Measurements from ENCODE around the gene AP2S1. TPM values are rescaled to one million over a fixed set of nuclear protein-coding genes. Genes with fewer than 3 reads are reported as not detected.

Gene AP2S1
- polyA plus RNA-seq, 1 experiment = 148 TPM

DNA sequence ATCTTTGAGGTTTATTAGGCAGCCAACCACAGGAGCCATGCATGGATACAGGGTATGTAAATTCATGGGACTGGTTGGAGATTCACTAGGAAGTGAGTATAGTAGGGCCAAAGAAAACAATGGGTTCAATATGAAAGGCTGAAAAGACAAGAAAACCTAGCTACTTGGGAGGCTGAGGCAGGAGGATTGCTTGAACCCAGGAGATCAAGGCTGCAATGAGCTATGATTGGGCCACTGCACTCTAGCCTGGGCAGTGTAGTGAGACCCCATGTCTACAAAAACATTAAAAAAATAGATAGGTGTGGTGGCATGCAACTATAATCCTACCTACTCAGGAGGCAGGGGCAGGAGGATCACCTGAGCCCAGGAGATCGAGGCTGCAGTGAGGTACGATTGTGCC lies 51.9 kb downstream of the AP2S1 start:
- Histone ChIP-seq H3K9me3 (ENCODE audit: control insufficient read depth, insufficient read depth, low read length) (no peaks in the 10 kb centered on the region), H3K27me3 (ENCODE audit: control insufficient read depth, insufficient read depth, low read length) (no peaks in the 10 kb centered on the region), H3K27ac (ENCODE audit: low read depth, low read length) (no peak overlapping the region), H3K4me3 (ENCODE audit: low read depth, low read length) (no peak overlapping the region)
- ChIA-PET CTCF (no interaction called here), POLR2A (no interaction called here)
- TF ChIP-seq, protein P1, sequence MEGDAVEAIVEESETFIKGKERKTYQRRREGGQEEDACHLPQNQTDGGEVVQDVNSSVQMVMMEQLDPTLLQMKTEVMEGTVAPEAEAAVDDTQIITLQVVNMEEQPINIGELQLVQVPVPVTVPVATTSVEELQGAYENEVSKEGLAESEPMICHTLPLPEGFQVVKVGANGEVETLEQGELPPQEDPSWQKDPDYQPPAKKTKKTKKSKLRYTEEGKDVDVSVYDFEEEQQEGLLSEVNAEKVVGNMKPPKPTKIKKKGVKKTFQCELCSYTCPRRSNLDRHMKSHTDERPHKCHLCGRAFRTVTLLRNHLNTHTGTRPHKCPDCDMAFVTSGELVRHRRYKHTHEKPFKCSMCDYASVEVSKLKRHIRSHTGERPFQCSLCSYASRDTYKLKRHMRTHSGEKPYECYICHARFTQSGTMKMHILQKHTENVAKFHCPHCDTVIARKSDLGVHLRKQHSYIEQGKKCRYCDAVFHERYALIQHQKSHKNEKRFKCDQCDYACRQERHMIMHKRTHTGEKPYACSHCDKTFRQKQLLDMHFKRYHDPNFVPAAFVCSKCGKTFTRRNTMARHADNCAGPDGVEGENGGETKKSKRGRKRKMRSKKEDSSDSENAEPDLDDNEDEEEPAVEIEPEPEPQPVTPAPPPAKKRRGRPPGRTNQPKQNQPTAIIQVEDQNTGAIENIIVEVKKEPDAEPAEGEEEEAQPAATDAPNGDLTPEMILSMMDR (IDR thresholded peaks at IDR 0.05; ENCODE audit: low read depth, low read length) = no peak
- DNase-seq (ENCODE audit: low read depth, low spot score) = no peak

DNA sequence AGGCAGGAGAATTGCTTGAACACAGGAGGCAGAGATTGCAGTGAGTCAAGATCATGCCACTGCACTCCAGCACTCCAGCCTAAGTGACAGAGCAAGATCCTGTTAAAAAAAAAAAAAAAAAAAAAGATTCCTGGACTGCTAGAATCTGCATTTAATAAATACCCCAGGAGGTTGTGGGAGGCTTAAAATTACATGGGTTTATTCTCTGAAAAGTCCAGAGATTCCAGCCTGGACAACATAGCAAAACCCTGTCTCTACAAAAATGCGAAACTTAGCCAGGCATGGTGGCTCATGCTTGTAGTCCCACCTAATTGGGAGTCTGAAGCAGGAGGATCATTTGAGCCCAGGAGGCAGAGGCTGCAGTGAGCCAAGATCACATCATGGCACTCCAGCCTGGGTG lies 52.8 kb downstream of the AP2S1 start:
- no peaks in the 10 kb centered on the region for H3K9me3 ChIP-seq (ENCODE audit: control insufficient read depth, insufficient read depth, low read length)
- TF ChIP-seq, protein P1 (IDR thresholded peaks at IDR 0.05; ENCODE audit: low read depth, low read length) = no peak
- no peaks in the 10 kb centered on the region for H3K27me3 ChIP-seq (ENCODE audit: control insufficient read depth, insufficient read depth, low read length)
- DNase-seq (ENCODE audit: low read depth, low spot score) = no peak
- CTCF ChIA-PET = no interaction called here
- no peak overlapping the region for H3K27ac ChIP-seq (ENCODE audit: low read depth, low read length)
- POLR2A ChIA-PET = interaction anchor here (0.7 to 3.2 kb wide), 3 partner anchors 11 to 36 kb away, joined by 5 to 44 read pairs (median 9); partner anchors contain the start of gene SLC1A5
- H3K4me3 ChIP-seq (ENCODE audit: low read depth, low read length) = no peak overlapping the region

DNA sequence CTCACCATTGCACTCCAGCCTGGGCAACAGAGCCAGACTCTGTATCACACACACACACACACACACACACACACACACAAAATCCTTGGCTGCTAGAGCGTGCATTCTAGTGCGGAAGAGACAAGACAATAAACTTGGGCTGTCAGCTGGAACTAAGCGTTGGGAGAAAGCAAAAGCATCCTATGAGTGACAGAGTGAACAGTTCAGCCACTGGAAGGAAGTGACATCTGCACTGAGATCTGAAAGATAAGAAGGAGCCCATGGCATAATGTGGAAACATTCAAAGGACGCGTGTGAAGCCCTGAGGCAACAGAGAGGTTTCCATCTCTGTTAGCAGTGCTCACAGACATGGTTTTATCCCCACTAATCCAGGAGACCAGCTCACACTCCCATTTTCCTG lies 58.7 kb downstream of the AP2S1 start:
- POLR2A ChIA-PET = no interaction called here
- CTCF ChIA-PET = interaction anchor here (2.6 kb wide), 1 partner anchor 49 kb away, joined by 6 read pairs; no protein-coding TSS in a partner anchor
- Histone ChIP-seq H3K27ac (ENCODE audit: low read depth, low read length) (no peak overlapping the region), H3K27me3 (ENCODE audit: control insufficient read depth, insufficient read depth, low read length) (no peaks in the 10 kb centered on the region), H3K9me3 (ENCODE audit: control insufficient read depth, insufficient read depth, low read length) (no peaks in the 10 kb centered on the region; the same call in 1 of the 2 replicates), H3K4me3 (ENCODE audit: low read depth, low read length) (no peak overlapping the region)
- TF ChIP-seq, protein P1 (IDR thresholded peaks at IDR 0.05; ENCODE audit: low read depth, low read length) = no peak
- no peak for DNase-seq (ENCODE audit: low read depth, low spot score)

DNA sequence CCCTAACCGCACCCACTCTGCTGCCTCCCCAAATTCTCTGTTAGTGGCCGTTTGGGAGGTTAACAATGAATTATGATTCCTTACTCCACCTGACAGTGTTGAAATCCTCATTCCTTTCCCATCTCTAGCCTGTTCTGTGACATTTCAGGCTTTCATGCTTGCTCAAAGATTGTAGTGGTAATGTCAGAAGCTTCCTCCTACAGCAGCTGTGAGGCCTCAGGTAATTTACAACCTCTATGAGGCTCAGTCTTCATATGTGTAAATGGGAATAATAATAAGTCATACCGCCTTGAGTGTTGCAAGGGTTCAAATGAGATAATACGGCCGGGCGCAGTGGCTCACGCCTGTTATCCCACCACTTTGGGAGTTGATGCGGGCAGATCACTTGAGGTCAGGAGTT lies 61.3 kb downstream of the AP2S1 start:
- no peak overlapping the region for H3K4me3 ChIP-seq (ENCODE audit: low read depth, low read length)
- POLR2A ChIA-PET = interaction anchor here (0.7 to 2.3 kb wide), 6 partner anchors 29 to 179 kb away, joined by 4 to 52 read pairs (median 10); no protein-coding TSS in a partner anchor
- no peak overlapping the region for H3K27ac ChIP-seq (ENCODE audit: low read depth, low read length)
- no peak for DNase-seq (ENCODE audit: low read depth, low spot score)
- no peaks in the 10 kb centered on the region for H3K27me3 ChIP-seq (ENCODE audit: control insufficient read depth, insufficient read depth, low read length)
- TF ChIP-seq, protein P1 (IDR thresholded peaks at IDR 0.05; ENCODE audit: low read depth, low read length) = no peak
- CTCF ChIA-PET = interaction anchor here (0.7 kb wide), 1 partner anchor 52 kb away, joined by 4 read pairs; no protein-coding TSS in a partner anchor
- no peaks in the 10 kb centered on the region; the same call in 1 of the 2 replicates for H3K9me3 ChIP-seq (ENCODE audit: control insufficient read depth, insufficient read depth, low read length)

DNA sequence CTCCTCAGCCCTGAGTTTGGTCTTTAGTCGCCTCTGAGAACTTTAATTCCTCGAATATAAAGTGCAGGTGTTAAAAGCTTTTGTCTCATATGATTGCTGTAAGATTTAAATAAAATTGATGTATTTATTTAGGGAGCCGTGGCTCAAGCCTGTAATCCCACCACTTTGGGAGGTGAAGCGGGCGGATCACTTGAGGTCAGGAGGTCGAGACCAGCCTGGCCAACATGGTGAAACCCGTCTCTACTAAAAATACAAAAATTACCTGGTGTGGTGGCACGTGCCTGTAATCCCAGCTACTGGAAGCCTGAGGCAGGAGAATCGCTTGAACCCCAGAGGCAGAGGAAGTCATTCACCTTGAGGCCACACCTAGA lies 61.7 kb downstream of the AP2S1 start:
- no peaks in the 10 kb centered on the region; the same call in 1 of the 2 replicates for H3K9me3 ChIP-seq (ENCODE audit: control insufficient read depth, insufficient read depth, low read length)
- H3K4me3 ChIP-seq (ENCODE audit: low read depth, low read length) = no peak overlapping the region
- no peak overlapping the region for H3K27ac ChIP-seq (ENCODE audit: low read depth, low read length)
- ChIA-PET CTCF (interaction anchor here (0.7 kb wide), 1 partner anchor 52 kb away, joined by 4 read pairs; no protein-coding TSS in a partner anchor), POLR2A (interaction anchor here (0.5 to 5.0 kb wide), 30 partner anchors 8 to 718 kb away, joined by 3 to 52 read pairs (median 4); partner anchors contain the start of genes AP2S1 and ZC3H4)
- H3K27me3 ChIP-seq (ENCODE audit: control insufficient read depth, insufficient read depth, low read length) = no peaks in the 10 kb centered on the region
- DNase-seq (ENCODE audit: low read depth, low spot score) = no peak
- TF ChIP-seq, protein P1 (IDR thresholded peaks at IDR 0.05; ENCODE audit: low read depth, low read length) = no peak
